HepG2 (cell line): ENCODE data around the gene CIAPIN1. TPM values are rescaled to one million over a fixed set of nuclear protein-coding genes. Genes with fewer than 3 reads are reported as not detected.

Experiments used
- AHDC1 ChIP-seq: sonication (generic); formaldehyde crosslinking; IDR thresholded peaks from 2 replicates; pipeline ENCODE4 v1.5.1; 2020; ENCODE audit warnings: mild to moderate bottlenecking, missing genetic modification reagents, borderline replicate concordance
- FOXC1 ChIP-seq: sonication (generic); formaldehyde crosslinking; IDR thresholded peaks from 2 replicates; pipeline ENCODE4 v1.8.0; 2022; ENCODE audit warnings: mild to moderate bottlenecking, missing genetic modification reagents, borderline replicate concordance
- FOXP1 ChIP-seq, 2 experiments: fragments of 450-650 bp in 1 of 2; IDR thresholded peaks; 2 replicates each; pipeline ENCODE4 v1.6.1; 2017 to 2018; ENCODE audit warnings: antibody characterized with exemption in 1 of 2
- GABPA ChIP-seq, 2 experiments: IDR thresholded peaks; 2 replicates each; pipeline ENCODE4 v1.6.1; 2011 to 2016; ENCODE audit warnings: low read depth in 2 of 2, low read length in 1 of 2, missing biosample characterization in 1 of 2, missing genetic modification characterization in 1 of 2
- HDAC1 ChIP-seq: sonication (generic); formaldehyde crosslinking; IDR thresholded peaks from 2 replicates; pipeline ENCODE4 v1.5.1; 2020; ENCODE audit warnings: mild to moderate bottlenecking, missing genetic modification reagents
- HES4 ChIP-seq: sonication (generic); formaldehyde crosslinking; IDR thresholded peaks from 2 replicates; pipeline ENCODE4 v1.9.0; 2021; ENCODE audit warnings: mild to moderate bottlenecking, missing genetic modification reagents, borderline replicate concordance
- JUN ChIP-seq: sonication (generic); formaldehyde crosslinking; IDR thresholded peaks from 2 replicates; pipeline ENCODE4 v1.4.0; 2020; ENCODE audit warnings: mild to moderate bottlenecking, missing genetic modification reagents
- LCORL ChIP-seq, 2 experiments: fragments of 450-650 bp in 1 of 2; sonication (generic) in 1 of 2; formaldehyde crosslinking in 1 of 2; IDR thresholded peaks; 2 replicates each; pipeline versions ENCODE4 v1.5.0 to v1.6.1; 2017 to 2020; ENCODE audit warnings: antibody characterized with exemption in 1 of 2, missing genetic modification reagents in 1 of 2
- PLSCR1 ChIP-seq: sonication (generic); formaldehyde crosslinking; IDR thresholded peaks from 2 replicates; pipeline ENCODE4 v1.5.0; 2020; ENCODE audit warnings: missing genetic modification reagents, mild to moderate bottlenecking, borderline replicate concordance
- POLR2AphosphoS5 ChIP-seq: IDR thresholded peaks from 2 replicates; pipeline ENCODE4 v1.6.1; 2012; ENCODE audit warnings: low read depth, low read length
- PPARG ChIP-seq: conservative IDR thresholded peaks from 2 replicates; pipeline ENCODE4 v1.6.1; 2016; ENCODE audit warnings: missing biosample characterization, missing genetic modification reagents
- REL ChIP-seq: sonication (generic); formaldehyde crosslinking; conservative IDR thresholded peaks from 2 replicates; pipeline ENCODE4 v1.8.0; 2022; ENCODE audit warnings: mild to moderate bottlenecking, missing genetic modification reagents, moderate library complexity
- SMAD9 ChIP-seq: sonication (generic); formaldehyde crosslinking; IDR thresholded peaks from 2 replicates; pipeline ENCODE4 v1.5.1; 2020; ENCODE audit warnings: mild to moderate bottlenecking, missing genetic modification reagents
- SOX6 ChIP-seq, 2 experiments: fragments of 450-650 bp in 1 of 2; sonication (generic) in 1 of 2; formaldehyde crosslinking in 1 of 2; IDR thresholded peaks; 2 replicates each; pipeline versions ENCODE4 v1.4.0 to v1.6.1; 2017 to 2020; ENCODE audit warnings: antibody characterized with exemption in 1 of 2, mild to moderate bottlenecking in 1 of 2, missing genetic modification reagents in 1 of 2
- SP5 ChIP-seq: IDR thresholded peaks from 2 replicates; pipeline ENCODE4 v1.6.1; 2016; ENCODE audit warnings: low read depth, borderline replicate concordance
- TFE3 ChIP-seq: IDR thresholded peaks from 2 replicates; pipeline ENCODE4 v1.6.1; 2016
- ZNF143 ChIP-seq: sonication (generic); formaldehyde crosslinking; IDR thresholded peaks from 2 replicates; pipeline ENCODE4 v1.4.0; 2020; ENCODE audit warnings: missing genetic modification reagents
- ZNF274 ChIP-seq: sonication (generic); formaldehyde crosslinking; IDR thresholded peaks from 2 replicates; pipeline ENCODE4 v1.5.1; 2020; ENCODE audit warnings: mild to moderate bottlenecking, missing genetic modification reagents
- ZNF326 ChIP-seq: sonication (generic); formaldehyde crosslinking; IDR thresholded peaks from 2 replicates; pipeline ENCODE4 v1.4.0; 2020; ENCODE audit warnings: missing genetic modification reagents, borderline replicate concordance
- ZSCAN25 ChIP-seq: sonication (generic); formaldehyde crosslinking; IDR thresholded peaks from 2 replicates; pipeline ENCODE4 v1.8.0; 2022; ENCODE audit warnings: mild to moderate bottlenecking, missing genetic modification reagents
- polyA plus RNA-seq, 8 experiments: library from polyadenylated mRNA; depleted of rRNA in 3 of 8; stranded (reverse) in 7 of 8; unstranded in 1 of 8; fragments of >200 nt; fragmentation: Illumina TruSeq in 4 of 8; extraction: Trizol in 4 of 8; gene quantifications; 2 replicates each; pipeline versions ENCODE4 v1.2.1 to v1.2.3, GENCODE V29; 2011 to 2016; ENCODE audit warnings: low read depth in 4 of 8, missing spikeins in 1 of 8, mixed read lengths in 1 of 8; ENCODE audit not compliant: insufficient read depth in 1 of 8
- total RNA-seq, 5 experiments: library from RNA; depleted of rRNA; stranded (reverse); fragments of >200 nt; fragmentation: Illumina TruSeq; extraction: Trizol; gene quantifications; 2 replicates each; pipeline ENCODE4 v1.2.3, GENCODE V29; 2016; ENCODE audit warnings: low read depth in 1 of 5

The CIAPIN1 gene
- total and polyA plus RNA-seq, 2 of the 13 experiments (the other 11 are each of a cell fraction or from before 2014, with no cell fraction given) = 69.3 to 89.7 TPM

- TF ChIP-seq REL = peak; percentile 66; the same call in 1 of the 2 replicates
- no peak for TF ChIP-seq ZSCAN25
- TF ChIP-seq POLR2AphosphoS5 = peak; percentile 41
- TF ChIP-seq SMAD9 (CRISPR knock-in tag) = 0 out of 2 replicates have a peak, but pooled peaks have one; percentile 19
- TF ChIP-seq PPARG = 0 out of 2 replicates have a peak, but pooled peaks have one; percentile 7
- no peak for TF ChIP-seq LCORL (IDR thresholded peaks at IDR 0.05)
- TF ChIP-seq LCORL (CRISPR knock-in tag; IDR thresholded peaks at IDR 0.05) = peak; percentile 49
- no peak for TF ChIP-seq JUN (CRISPR knock-in tag)
- no peak for TF ChIP-seq TFE3 (CRISPR knock-in tag)
- TF ChIP-seq GABPA (IDR thresholded peaks at IDR 0.05; ENCODE audit: low read depth, low read length) = no peak
- 0 out of 2 replicates have a peak, but pooled peaks have one; percentile 5 for TF ChIP-seq GABPA (CRISPR knock-in tag; IDR thresholded peaks at IDR 0.05; ENCODE audit: low read depth)
- TF ChIP-seq ZNF326 (CRISPR knock-in tag) = peak; percentile 99
- TF ChIP-seq SP5 (CRISPR knock-in tag) = 0 out of 2 replicates have a peak, but pooled peaks have one; percentile 34
- no peak for TF ChIP-seq SOX6 (IDR thresholded peaks at IDR 0.05)
- peak; percentile 54; the same call in 1 of the 2 replicates for TF ChIP-seq SOX6 (CRISPR knock-in tag; IDR thresholded peaks at IDR 0.05)
- peak; percentile 63; the same call in 1 of the 2 replicates for TF ChIP-seq AHDC1 (CRISPR knock-in tag)
- TF ChIP-seq HDAC1 (CRISPR knock-in tag) = 0 out of 2 replicates have a peak, but pooled peaks have one; percentile 30
- 0 out of 2 replicates have a peak, but pooled peaks have one; percentile 62 for TF ChIP-seq FOXC1 (CRISPR knock-in tag)
- peak; percentile 35; the same call in 1 of the 2 replicates for TF ChIP-seq ZNF274 (CRISPR knock-in tag)
- no peak for TF ChIP-seq PLSCR1 (CRISPR knock-in tag)
- TF ChIP-seq FOXP1 (IDR thresholded peaks at IDR 0.05) = no peak
- TF ChIP-seq FOXP1 (CRISPR knock-in tag; IDR thresholded peaks at IDR 0.05) = no peak
- TF ChIP-seq ZNF143 = no peak
- TF ChIP-seq HES4 = peak; percentile 55; the same call in 1 of the 2 replicates
Observed at GRCh38 chr16:57384248-57385070, 62.7 kb downstream of the CIAPIN1 start (continued).
